HL-60 (cell line): ENCODE results near the gene KANSL1.

Source experiments
- DNase-seq, 2 experiments: peaks; one replicate each; pipeline ENCODE4 v3.0.0-alpha.2; 2010 to 2020; ENCODE audit warnings: low read depth in 1 of 2, low spot score in 1 of 2
- H3K27ac ChIP-seq: fragments of 250-450 bp; sonication (Bioruptor Pico); replicated peaks from 2 replicates; pipeline ENCODE4 v1.5.1; 2020; ENCODE audit warnings: mild to moderate bottlenecking, moderate library complexity
- H3K27me3 ChIP-seq: fragments of 250-450 bp; sonication (Bioruptor Pico); 2 replicates; pipeline ENCODE4 v1.5.1; 2021; ENCODE audit warnings: mild to moderate bottlenecking, moderate library complexity; ENCODE audit not compliant: insufficient read depth, poor library complexity, severe bottlenecking
- H3K4me3 ChIP-seq: replicated peaks from 2 replicates; pipeline ENCODE4 v1.5.1; 2011; ENCODE audit warnings: mild to moderate bottlenecking, control low read depth, low read length; ENCODE audit not compliant: insufficient read depth
- GABPA ChIP-seq: IDR thresholded peaks from 2 replicates; pipeline ENCODE4 v1.6.1; 2012; ENCODE audit warnings: low read depth
- POLR2AphosphoS5 ChIP-seq: IDR thresholded peaks from 2 replicates; pipeline ENCODE4 v1.6.1; 2012; ENCODE audit warnings: low read depth
- SPI1 ChIP-seq: IDR thresholded peaks from 2 replicates; pipeline ENCODE4 v1.6.1; 2012; ENCODE audit warnings: low read depth, mild to moderate bottlenecking, borderline replicate concordance
- TF ChIP-seq, protein P1 (sequence below): IDR thresholded peaks from 2 replicates; pipeline ENCODE4 v1.6.1; 2012; ENCODE audit warnings: low read depth; ENCODE audit not compliant: insufficient replicate concordance
- TF ChIP-seq, protein P2 (sequence below): IDR thresholded peaks from one replicate; pipeline ENCODE4 v1.5.1; 2011; ENCODE audit warnings: low read length, control low read depth, inconsistent platforms; ENCODE audit not compliant: insufficient read depth

KANSL1 gene

DNA sequence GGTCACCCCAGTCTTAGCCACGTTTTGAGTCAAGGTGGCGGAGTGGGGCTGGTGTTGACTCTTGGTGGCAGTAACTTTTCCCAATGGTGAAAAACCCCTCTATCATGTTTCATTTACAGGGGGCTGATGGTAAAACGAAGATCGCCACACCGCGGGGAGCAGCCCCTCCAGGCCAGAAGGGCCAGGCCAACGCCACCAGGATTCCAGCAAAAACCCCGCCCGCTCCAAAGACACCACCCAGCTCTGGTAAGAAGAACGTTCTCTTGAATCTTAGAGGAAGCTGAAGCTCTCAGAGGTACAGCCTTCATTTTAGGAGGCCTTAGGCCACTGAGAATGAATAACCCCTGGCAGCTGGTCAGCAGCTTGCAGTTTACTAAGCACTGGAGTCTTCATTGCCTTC is 201.9 kb downstream of the KANSL1 start:
- Histone ChIP-seq H3K4me3 (no peak overlapping the region), H3K27ac (no peak overlapping the region), H3K27me3 (no peaks in the 10 kb centered on the region)
- DNase-seq = no peak
- TF ChIP-seq SPI1 = no peak

DNA sequence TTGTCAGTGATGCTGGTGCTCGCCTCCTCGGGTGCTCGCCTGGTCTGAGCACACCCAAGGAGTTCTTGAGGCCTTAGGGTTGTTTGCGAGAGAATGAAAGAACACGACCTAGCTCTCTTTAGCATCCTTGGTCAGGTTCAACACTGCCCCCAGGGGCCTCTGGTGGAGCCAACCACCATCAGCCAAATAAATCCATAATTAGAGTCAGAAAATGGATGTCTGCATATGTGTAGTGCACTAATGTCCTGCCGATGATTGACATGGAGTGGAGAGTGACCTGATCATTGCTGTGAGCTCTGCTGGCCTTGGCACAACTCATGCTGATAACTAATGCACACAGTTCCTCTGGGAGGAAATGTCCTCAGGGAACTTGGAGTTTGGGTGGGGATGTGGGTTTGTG is 202.3 kb downstream of the KANSL1 start:
- Histone ChIP-seq H3K27ac (no peak overlapping the region), H3K27me3 (no peaks in the 10 kb centered on the region), H3K4me3 (no peak overlapping the region)
- no peak for DNase-seq
- TF ChIP-seq, protein P1, sequence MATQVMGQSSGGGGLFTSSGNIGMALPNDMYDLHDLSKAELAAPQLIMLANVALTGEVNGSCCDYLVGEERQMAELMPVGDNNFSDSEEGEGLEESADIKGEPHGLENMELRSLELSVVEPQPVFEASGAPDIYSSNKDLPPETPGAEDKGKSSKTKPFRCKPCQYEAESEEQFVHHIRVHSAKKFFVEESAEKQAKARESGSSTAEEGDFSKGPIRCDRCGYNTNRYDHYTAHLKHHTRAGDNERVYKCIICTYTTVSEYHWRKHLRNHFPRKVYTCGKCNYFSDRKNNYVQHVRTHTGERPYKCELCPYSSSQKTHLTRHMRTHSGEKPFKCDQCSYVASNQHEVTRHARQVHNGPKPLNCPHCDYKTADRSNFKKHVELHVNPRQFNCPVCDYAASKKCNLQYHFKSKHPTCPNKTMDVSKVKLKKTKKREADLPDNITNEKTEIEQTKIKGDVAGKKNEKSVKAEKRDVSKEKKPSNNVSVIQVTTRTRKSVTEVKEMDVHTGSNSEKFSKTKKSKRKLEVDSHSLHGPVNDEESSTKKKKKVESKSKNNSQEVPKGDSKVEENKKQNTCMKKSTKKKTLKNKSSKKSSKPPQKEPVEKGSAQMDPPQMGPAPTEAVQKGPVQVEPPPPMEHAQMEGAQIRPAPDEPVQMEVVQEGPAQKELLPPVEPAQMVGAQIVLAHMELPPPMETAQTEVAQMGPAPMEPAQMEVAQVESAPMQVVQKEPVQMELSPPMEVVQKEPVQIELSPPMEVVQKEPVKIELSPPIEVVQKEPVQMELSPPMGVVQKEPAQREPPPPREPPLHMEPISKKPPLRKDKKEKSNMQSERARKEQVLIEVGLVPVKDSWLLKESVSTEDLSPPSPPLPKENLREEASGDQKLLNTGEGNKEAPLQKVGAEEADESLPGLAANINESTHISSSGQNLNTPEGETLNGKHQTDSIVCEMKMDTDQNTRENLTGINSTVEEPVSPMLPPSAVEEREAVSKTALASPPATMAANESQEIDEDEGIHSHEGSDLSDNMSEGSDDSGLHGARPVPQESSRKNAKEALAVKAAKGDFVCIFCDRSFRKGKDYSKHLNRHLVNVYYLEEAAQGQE = no peak
- TF ChIP-seq POLR2AphosphoS5 (no peak), GABPA (no peak), SPI1 (no peak)
- TF ChIP-seq, protein P2, sequence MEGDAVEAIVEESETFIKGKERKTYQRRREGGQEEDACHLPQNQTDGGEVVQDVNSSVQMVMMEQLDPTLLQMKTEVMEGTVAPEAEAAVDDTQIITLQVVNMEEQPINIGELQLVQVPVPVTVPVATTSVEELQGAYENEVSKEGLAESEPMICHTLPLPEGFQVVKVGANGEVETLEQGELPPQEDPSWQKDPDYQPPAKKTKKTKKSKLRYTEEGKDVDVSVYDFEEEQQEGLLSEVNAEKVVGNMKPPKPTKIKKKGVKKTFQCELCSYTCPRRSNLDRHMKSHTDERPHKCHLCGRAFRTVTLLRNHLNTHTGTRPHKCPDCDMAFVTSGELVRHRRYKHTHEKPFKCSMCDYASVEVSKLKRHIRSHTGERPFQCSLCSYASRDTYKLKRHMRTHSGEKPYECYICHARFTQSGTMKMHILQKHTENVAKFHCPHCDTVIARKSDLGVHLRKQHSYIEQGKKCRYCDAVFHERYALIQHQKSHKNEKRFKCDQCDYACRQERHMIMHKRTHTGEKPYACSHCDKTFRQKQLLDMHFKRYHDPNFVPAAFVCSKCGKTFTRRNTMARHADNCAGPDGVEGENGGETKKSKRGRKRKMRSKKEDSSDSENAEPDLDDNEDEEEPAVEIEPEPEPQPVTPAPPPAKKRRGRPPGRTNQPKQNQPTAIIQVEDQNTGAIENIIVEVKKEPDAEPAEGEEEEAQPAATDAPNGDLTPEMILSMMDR = no peak

DNA sequence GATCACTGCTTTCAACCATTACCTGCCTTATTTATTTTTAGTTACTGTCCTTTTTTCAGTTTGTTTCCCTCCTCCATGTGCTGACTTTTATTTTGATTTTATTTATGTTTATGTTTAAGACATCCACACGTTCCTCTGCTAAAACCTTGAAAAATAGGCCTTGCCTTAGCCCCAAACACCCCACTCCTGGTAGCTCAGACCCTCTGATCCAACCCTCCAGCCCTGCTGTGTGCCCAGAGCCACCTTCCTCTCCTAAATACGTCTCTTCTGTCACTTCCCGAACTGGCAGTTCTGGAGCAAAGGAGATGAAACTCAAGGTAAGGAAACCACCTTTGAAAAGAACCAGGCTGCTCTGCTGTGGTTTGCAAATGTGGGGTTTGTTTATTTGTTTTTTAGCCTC is 203.5 kb downstream of the KANSL1 start:
- no peak for TF ChIP-seq POLR2AphosphoS5
- TF ChIP-seq, protein P2 = no peak
- TF ChIP-seq, protein P1 = no peak
- TF ChIP-seq GABPA = no peak
- no peak for TF ChIP-seq SPI1
- no peak for DNase-seq

DNA sequence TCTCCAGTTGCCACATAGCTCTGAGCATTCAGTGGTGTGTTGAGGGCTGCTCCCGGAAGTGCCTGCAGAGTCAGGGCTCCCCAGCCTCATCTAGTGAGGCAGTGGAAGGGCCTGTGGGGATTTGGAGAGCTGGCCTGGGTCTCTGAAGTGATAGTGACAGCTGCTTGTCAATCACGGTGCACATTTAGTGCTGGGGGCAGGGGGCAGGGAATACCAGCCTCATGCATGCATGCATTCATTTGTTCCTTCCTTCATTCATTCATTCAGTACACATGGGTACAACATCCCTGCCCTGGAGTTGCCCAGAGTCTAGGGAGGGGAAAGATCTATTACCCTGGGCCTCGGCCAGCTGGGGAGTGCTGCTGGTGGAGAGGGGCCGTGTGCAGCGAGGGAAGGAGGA is 205.5 kb downstream of the KANSL1 start:
- TF ChIP-seq SPI1 (no peak), GABPA (no peak), POLR2AphosphoS5 (no peak)
- TF ChIP-seq, protein P2 = no peak
- TF ChIP-seq, protein P1 = no peak
- no peak overlapping the region for H3K27ac ChIP-seq
- H3K27me3 ChIP-seq = no peaks in the 10 kb centered on the region
- no peak overlapping the region for H3K4me3 ChIP-seq
- no peak for DNase-seq

More for the DNA sequence above, 203.5 kb downstream of the KANSL1 start:
- Histone ChIP-seq H3K27ac (no peak overlapping the region), H3K4me3 (no peak overlapping the region), H3K27me3 (no peaks in the 10 kb centered on the region)
